Endometrial microvascular endothelial cells (primary cell): Measurements from ENCODE around the gene NDUFV1. TPM values are rescaled to one million over a fixed set of nuclear protein-coding genes. Genes with fewer than 3 reads are reported as not detected.
"Not testable (repeated sequence)": the region's sequence is repeated elsewhere in the genome, so short reads cannot be mapped to it uniquely, and the experiment has no call there.

ENCODE experiments used
- in situ Hi-C: cut with HindIII; loops from 2 replicates; pipeline ENCODE4 v1.10.0; 2017; ENCODE audit warnings: low sequenced_read_pairs, low pct_unique_long_range_greater_than_20kb; ENCODE audit errors: inconsistent ontology term
- total RNA-seq: library from RNA; depleted of rRNA; stranded (reverse); fragments of >200 nt; gene quantifications from one replicate; pipeline ENCODE4 v1.2.3, GENCODE V29; 2015; ENCODE audit errors: inconsistent ontology term

Gene NDUFV1
- total RNA-seq, 1 donor from 2014 or later: 254 TPM

DNA sequence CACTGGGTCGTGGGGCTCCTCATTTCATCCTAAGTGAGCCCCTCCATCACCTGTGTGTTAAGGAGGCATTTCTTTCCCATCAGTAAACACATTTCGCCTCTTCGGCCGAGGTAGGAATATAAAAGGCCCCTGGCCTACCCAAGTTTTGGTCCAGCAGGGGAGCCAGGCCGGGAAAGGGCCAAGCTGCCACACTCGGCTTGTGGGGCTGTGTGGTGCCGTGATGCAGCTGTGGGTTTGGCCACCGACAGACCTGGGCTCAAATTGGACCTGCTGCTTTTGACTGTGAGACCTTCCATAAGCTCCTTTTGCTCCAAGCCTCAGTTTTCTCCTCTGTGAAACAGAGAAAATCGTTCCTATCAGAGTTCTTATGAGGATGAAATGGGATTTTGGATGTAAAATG is 771 bp downstream of the NDUFV1 start:
- in situ Hi-C loops: no loop called here

DNA sequence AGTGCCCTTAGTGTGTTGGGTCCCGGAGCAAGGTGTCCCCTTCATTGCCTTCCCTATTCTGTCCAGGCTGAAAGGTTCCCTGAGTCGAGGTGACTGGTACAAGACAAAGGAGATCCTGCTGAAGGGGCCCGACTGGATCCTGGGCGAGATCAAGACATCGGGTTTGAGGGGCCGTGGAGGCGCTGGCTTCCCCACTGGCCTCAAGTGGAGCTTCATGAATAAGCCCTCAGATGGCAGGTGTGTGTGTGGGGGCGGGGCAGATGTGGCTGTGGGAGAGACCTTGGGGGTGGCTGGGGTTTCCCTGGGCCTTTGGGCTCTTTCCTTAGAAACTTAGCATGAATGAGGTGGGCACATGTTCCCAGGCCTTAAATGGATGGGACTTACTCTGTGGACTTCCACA is 1.8 kb downstream of the NDUFV1 start:
- in situ Hi-C loops: no loop called here

DNA sequence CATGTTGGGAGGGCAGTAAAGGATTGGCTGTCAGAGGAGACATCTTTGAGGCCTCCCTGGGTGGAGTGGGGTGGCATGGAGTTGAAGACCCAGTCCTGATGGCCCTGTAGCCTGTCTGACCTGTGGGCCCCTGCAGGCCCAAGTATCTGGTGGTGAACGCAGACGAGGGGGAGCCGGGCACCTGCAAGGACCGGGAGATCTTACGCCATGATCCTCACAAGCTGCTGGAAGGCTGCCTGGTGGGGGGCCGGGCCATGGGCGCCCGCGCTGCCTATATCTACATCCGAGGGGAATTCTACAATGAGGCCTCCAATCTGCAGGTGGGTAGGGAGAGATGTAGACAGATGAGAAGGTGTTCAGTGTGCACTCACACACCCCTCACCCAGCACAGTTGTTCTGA is 2.6 kb downstream of the NDUFV1 start:
- in situ Hi-C loops: no loop called here

DNA sequence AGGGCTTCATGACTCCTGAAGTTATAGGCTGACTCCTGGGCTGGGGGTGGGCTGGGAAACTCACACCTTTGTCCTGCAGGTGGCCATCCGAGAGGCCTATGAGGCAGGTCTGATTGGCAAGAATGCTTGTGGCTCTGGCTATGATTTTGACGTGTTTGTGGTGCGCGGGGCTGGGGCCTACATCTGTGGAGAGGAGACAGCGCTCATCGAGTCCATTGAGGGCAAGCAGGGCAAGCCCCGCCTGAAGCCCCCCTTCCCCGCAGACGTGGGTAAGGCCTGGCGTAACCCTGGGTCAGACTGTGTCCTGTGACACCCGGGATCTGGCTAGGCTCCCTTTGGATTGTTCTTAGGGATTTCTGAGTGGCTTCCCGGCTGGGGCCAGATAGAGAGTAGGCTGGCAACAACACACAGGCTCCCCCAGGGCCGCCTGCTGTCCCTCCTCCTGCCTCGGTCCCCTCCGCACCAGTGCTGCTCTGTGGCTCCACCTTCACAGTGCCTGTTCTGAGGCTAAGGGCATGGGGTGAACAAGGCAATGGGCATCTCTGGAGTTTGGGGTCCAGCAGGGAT is 3.6 kb downstream of the NDUFV1 start:
- in situ Hi-C loops: no loop called here

DNA sequence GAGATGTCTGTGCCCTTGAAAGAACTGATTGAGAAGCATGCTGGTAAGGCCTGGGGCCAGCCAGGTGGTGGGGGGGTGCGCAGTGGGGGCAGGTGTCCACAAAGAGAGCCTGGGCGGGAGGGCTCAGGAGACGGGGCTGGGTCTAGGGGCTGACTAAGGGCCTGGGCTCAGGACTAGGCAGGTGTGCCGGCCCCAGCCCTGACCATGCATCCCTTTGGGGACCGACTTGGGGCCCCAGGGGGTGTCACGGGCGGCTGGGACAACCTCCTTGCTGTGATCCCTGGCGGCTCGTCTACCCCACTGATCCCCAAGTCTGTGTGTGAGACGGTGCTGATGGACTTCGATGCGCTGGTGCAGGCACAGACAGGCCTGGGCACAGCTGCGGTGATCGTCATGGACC is 4.4 kb downstream of the NDUFV1 start:
- in situ Hi-C loops: no loop called here

DNA sequence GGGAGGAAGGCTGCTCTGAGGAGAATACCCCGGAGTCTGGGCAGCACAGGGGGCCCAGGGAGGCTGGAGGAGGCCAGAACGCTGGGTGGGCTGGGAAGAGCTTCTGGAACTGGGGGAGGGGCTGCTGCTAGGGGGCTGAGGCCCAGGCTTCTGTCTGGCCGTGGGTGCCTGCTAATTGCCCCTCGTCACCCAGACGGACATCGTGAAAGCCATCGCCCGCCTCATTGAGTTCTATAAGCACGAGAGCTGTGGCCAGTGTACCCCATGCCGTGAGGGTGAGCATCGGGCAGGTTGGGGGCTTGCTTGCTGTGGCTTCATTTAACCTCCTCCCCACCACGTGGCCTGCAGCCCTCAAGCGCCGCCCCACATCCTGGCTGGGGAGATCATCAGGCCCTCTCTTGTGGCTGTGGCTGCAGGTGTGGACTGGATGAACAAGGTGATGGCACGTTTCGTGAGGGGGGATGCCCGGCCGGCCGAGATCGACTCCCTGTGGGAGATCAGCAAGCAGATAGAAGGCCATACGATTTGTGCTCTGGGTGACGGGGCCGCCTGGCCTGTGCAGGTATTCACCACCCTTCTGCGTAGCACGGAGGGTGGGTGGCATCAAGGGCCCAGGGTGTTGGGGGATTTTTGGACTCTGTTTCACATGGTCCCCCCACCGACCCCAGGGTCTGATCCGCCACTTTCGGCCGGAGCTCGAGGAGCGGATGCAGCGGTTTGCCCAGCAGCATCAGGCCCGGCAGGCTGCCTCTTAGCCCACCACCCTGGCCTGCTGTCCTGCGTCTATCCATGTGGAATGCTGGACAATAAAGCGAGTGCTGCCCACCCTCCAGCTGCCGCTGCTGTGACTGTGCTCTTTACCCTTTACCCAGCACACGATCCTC is 5.2 kb downstream of the NDUFV1 start:
- in situ Hi-C loops: no loop called here

DNA sequence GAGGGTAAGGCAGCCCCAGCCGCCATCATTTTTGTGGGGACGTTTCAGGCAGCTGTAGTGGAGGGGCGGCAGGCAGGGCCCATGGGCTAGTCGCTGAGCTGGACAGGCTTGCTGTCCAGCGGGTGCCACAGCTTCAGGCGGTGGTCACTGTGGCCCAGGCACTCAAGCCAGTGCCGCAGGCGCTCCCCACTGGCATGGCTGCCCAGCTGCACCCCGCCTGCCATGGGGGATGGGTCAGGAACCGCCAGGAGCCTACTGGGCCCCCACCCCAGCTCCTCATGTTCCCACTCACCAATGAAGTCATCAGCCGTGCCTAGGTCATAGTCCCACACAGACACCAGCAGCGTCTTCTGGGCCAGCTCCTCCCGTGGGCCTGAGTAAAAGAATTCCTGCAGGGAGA is 6.0 kb downstream of the NDUFV1 start:
- in situ Hi-C loops: no loop called here

DNA sequence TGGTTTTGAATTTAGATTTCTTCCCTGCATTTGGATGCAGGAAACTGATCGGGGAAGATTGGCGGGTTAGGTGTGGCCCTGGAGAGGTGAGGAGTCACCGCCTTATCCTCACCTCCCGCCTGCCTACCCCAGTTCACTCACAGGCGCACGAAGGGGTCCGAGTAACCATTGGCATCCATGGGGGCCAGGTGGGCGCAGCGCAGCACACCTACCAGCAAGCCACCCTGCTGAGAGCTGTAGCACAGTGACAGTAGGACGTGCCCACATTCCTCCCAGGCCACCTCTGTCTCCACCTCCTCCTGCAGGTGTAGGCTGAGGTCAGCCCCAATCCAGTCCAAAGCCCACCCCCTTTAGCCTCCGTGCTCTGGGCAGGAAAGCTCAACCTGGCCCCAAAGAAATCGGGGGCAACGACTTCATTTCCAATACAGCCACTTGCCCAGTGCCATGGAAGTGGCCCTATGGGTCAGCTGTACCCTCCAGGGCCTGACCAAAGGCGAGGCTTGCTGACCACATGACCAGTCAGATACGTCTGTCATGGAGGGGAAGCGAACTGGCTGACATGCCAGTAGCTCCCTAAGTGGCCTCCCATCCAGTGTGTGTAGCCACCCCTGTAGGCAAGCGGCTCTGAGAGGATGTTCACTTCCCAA is 6.7 kb downstream of the NDUFV1 start:
- in situ Hi-C loops: no loop called here

DNA sequence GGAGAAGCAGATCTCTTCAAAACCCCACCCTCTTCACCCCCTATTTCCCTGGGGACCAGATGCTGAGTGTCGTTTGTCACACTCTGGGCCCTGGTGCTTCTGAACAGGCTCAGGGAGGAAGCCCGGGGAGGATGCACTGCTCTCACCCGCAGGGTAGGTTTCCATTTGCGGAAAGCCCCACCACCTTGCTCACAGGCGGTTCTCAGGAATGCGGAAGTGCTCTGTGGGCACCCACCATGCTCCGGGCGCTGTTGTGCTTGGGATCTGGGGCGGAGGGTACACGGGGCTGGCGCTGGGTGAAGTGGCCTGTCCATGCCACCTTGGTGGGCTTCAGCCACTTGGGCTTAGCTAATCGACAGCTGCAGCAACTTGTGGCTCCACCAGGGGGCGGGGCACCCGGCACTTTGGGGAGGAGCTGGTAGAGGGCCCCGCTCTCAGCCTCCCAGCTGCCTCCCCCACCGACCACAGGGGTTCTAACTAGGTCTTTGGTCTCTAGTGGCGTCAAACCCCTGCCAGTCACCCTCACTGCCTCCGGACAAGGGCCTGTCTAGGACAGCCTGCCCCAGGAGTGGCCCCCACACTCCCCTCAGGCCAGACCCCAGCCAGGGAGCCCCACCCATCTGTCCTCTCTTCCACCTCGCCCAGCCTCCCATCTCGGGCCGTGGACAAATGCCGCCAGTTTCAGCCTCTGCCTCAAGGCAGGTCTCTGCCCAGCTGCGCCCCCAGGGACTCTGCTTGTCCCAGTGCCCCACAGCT is 7.4 kb downstream of the NDUFV1 start:
- in situ Hi-C loops: no loop called here

DNA sequence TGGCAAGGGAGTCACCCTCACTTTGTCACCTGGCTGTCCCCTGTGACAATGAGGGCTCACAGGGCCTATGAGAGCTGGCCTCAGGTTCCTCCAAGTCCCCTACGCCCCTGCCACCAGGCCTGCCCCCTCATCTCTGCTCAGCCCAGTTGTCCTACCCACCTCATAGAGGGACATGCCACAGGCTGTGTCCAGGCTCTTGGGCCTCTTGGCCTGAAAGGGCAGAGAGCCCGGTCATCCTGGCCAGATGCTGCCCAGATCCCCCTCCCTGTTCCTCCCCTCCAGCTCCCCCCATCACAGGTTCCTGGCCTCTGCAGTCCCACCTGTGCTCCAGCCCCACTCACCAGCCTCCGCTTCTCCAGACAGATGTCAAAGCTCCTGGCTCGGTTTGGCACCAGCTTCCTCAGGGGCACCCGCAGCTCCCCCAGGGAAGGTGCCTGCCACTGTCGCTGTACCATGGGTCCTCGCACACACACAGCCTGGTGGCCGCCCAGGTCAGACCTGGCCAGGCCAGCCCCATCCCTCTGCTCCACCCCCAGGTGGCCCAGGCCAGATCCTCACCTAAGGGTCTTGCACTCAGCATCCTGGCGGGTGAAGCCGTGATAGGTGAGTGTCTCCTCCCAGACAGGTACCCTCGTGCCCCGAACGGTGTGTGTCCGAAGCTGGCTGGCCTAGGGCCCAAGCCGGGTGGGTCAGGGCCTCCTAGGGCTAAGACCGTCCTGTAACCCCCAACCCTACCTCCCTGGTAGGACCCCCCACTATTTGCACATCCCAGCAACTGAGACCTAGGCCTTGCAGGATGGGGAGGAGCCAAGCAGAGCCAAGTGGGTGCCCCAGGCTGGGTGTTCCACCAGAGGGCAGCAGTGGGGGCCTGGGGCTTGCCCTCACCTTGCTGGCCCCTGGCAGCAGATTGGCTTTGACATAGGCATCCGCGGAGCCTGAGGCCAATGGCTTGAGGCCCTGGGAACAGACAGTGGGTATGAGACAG is 8.3 kb downstream of the NDUFV1 start:
- in situ Hi-C loops: no loop called here

DNA sequence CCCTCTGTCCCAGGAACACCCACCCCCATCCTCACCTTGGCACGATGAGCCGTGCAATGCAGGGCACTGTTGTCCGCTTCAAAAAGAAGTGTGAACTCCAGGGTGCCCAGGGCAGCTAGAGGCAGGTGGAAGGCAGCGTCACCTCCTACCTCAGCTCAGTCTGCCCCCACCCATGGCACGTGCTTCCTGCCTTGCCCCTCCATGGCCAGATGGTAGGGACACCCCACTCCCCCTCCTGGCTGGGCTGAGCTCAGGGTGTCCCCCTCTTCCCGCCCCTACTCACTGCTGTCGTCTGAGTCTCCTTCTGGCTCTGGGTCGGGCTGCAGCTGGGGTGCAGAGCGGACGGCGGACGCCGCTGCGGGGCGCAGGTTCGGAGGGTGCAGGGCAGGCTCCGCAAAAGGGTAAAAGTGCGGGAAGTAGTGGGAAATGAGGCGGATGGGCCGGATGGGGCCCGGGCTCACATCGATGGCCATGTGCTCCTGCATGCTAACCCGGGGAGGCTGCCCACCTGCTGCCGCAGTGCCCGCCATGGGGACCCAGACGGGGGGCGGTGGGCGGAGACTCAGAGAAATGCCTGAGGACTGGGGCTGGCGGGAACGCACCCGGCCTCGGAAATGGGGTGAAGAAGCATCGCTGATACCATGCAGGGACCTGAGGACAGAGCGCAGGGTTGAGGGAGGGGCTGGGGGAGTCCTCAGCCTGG is 9.1 kb downstream of the NDUFV1 start:
- in situ Hi-C loops: no loop called here

DNA sequence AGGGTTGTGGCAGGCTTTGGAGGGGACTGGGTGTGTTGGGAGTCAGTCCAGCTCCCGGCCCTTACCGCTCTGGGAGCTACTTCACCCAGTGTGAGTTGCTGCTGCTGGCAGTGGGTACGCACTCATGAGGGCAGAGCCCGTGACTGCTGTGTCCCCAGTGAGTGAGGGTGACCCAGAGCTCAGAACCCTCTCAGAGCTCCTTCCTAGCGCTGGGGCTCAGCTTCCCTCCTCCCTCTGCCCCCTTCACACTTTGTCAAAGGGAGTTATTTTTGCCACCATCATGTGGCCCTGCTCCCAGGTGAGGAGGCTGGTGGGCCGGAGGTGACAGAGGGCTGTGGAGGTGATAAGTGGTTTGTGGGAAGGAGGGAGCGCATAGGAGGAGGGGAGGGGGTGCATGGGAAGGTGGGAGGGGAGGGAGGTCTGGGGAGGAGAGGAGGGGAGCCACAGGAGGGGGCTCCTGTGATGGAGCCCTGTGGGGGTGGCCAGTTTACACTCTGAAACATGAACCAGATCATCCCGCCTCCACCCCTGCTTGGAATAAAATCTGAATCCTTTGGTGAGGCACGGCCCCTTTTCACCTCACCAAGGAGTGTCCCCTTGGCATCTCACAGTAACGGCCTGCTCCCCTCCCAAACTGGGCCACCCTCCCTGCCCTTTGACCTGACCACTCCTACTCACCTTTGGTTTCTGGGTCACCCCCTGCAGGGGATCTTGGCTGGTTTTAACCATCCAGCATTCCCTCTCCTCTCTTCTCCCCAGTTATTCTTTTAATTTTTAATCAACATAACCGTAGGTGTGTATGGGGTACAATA is 9.9 kb downstream of the NDUFV1 start:
- in situ Hi-C loops: no loop called here

DNA sequence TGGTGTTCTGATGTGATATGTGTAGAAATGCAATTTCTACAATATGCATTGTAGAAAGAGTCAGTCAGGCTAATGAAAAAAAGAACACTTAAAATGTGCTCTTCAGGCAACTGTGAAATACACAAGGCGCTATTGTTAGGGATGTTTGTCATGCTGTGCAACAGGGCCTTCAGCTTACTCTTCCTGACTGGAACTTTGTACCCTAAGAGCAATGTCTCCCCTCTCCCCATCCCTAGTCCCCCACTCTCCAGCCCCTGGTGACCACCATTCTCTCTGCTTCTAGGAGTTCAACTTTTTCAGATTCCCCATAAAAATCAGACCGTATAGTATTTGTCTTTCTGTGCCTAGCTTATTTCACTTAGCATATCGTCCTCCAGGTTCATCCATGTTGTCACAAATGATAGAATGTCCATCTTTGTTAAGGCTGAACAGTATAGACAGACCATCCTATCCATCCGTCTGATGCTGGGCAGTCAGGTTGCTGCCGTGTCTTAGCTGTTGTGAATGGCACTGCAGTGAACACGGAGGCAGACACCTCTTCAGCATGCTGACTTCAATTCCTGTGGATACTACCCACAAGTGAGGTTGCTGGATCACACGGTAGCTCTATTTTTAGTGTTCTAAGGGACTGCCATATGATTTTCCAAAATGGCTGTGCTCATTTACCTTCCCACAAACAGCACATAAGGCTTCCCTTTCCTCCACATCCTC is 10.7 kb downstream of the NDUFV1 start:
- in situ Hi-C loops: no loop called here

DNA sequence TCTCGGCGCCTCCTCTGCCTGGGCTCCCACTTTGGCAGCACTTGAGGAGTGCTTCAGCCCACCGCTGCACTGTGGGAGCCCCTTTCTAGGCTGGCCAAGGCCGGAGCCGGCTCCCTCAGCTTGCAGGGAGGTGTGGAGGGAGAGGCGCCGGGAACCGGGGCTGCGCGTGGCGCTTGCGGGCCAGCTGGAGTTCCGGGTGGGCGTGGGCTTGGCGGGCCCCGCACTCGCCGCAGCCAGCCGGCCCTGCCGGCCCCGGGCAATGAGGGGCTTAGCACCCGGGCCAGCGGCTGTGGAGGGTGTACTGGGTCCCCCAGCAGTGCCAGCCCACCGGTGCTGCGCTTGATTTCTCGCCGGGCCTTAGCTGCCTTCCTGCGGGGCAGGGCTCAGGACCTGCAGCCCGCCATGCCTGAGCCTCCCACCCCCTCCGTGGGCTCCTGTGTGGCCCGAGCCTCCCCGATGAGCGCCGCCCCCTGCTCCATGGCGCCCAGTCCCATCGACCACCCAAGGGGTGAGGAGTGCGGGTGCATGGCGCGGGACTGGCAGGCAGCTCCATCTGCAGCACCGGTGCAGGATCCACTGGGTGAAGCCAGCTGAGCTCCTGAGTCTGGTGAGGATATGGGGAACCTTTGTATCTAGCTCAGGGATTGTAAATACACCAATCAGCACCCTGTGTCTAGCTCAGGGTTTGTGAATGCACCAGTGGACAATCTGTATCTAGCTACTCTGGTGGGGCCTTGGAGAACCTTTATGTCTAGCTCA is 12.3 kb downstream of the NDUFV1 start:
- in situ Hi-C loops: not testable (repeated sequence)

DNA sequence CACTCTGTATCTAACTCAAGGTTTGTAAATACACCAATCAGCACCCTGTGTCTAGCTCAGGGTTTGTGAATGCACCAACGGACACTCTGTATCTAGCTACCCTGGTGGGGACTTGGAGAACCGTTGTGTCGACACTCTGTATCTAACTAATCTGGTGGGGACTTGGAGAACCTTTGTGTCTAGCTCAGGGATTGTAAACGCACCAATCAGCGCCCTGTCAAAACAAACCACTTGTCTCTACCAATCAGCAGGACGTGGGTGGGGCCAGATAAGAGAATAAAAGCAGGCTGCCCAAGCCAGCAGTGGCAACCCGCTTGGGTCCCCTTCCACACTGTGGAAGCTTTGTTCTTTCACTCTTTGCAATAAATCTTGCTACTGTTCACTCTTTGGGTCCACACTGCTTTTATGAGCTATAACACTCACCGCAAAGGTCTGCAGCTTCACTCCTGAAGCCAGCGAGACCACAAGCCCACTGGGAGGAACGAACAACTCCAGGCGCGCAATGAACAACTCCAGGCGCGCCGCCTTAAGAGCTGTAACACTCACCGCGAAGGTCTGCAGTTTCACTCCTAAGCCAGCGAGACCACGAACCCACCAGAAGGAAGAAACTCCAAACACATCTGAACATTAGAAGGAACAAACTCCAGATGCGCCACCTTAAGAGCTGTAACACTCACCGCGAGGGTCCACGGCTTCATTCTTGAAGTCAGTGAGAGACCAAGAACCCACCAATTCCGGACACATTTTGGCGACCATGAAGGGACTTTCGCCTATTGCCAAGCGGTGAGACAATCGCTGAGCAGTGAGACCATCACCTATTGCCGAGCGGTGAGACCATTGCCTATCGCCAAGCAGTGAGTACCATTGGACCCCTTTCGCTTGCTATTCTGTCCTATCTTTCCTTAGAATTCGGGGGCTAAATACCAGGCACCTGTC is 13.2 kb downstream of the NDUFV1 start:
- in situ Hi-C loops: not testable (repeated sequence)
